HEK293T (cell line): ENCODE measurements around the gene SLU7.

Experiments
- BHLHE40 ChIP-seq: fragments of 450-650 bp; IDR thresholded peaks from 2 replicates; pipeline ENCODE4 v1.6.1; 2016; ENCODE audit warnings: mild to moderate bottlenecking, moderate library complexity, borderline replicate concordance
- FOXA1 ChIP-seq: fragments of 450-650 bp; IDR thresholded peaks from 2 replicates; pipeline ENCODE4 v1.6.1; 2016; ENCODE audit warnings: mild to moderate bottlenecking
- FOXM1 ChIP-seq: fragments of 450-650 bp; IDR thresholded peaks from 2 replicates; pipeline ENCODE4 v1.6.1; 2017; ENCODE audit warnings: mild to moderate bottlenecking, borderline replicate concordance
- HDGF ChIP-seq: fragments of 450-650 bp; IDR thresholded peaks from 2 replicates; pipeline ENCODE4 v1.6.1; 2017; ENCODE audit warnings: antibody characterized with exemption, borderline replicate concordance
- SP1 ChIP-seq: fragments of 450-650 bp; IDR thresholded peaks from 2 replicates; pipeline ENCODE4 v1.6.1; 2017
- SUZ12 ChIP-seq: fragments of 450-650 bp; IDR thresholded peaks from 2 replicates; pipeline ENCODE4 v1.6.1; 2016; ENCODE audit warnings: mild to moderate bottlenecking
- ZNF384 ChIP-seq: fragments of 450-650 bp; IDR thresholded peaks from 2 replicates; pipeline ENCODE4 v1.6.1; 2016

DNA sequence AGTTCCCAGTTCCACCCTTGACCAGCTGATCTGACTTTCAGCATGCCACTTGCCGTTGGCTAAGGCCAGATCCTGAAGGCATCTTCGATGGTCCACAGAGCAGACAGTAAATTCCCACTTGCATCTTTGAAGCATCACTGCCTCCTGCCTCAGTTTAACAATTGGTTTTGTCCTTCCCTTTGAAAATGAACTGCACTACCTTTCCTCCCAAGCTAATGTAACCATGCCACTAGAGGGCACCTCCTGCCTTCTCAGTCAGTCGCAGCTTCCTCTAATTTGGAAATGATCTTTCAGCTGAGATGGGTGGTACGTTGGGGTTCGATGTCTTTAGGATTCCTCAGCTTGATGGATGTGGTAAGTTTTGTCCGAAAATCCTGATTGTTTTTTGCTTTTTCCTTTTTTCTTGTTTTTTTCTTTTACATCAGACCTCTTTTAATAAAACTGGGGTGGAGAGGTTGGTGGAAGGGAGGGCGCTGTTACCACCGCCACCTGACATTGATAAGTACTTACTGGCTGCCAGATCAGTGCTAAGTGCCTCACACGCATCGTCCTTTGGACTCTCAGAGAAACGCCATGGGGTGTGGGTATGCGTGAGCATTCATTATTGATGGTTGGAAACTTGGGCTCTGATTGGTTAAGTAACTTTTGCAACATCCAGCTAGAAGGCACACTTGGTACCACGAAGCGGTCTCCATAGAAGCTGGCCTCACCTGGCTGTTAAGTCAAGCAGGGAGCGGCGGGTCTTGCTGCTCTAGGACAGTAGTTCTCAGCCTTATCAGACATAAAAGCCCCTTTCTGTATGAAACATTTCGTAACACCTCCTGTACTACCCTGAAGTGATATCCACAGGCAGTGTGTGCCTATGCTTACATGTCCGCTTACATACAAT, 19.7 kb upstream of the SLU7 start:
- TF ChIP-seq HDGF (no peak), SP1 (no peak), SUZ12 (no peak), ZNF384 (no peak), FOXM1 (no peak), BHLHE40 (no peak), FOXA1 (no peak)
